ENCODE data around the gene INSIG2.

DNA sequence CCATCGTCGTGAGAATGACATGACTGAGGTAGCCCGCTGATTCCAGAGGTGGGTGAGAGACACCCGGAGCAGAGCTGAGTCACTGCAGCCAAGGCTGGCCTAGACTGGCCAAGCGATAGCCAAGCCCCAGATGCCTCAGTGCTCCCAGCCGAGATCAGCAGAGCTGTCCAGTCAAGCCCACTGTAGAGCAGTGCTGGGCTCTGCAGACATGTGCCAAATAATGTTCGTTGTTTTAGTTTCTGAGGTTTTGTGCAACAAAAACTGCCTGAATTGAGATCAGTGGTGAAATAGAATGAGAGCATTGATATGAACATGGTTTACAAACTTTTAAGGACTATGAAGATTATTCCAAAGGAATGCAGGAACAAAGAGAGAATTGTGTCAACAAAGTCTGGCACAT is 42.1 kb downstream of the INSIG2 start:
- TF ChIP-seq PHF8 (conservative IDR thresholded peaks at IDR 0.05; ENCODE audit: low read depth, low read length) (no peak), GABPA (IDR thresholded peaks at IDR 0.05; ENCODE audit: borderline replicate concordance, insufficient read depth, low read length) (no peak)
- TF ChIP-seq, protein P1, sequence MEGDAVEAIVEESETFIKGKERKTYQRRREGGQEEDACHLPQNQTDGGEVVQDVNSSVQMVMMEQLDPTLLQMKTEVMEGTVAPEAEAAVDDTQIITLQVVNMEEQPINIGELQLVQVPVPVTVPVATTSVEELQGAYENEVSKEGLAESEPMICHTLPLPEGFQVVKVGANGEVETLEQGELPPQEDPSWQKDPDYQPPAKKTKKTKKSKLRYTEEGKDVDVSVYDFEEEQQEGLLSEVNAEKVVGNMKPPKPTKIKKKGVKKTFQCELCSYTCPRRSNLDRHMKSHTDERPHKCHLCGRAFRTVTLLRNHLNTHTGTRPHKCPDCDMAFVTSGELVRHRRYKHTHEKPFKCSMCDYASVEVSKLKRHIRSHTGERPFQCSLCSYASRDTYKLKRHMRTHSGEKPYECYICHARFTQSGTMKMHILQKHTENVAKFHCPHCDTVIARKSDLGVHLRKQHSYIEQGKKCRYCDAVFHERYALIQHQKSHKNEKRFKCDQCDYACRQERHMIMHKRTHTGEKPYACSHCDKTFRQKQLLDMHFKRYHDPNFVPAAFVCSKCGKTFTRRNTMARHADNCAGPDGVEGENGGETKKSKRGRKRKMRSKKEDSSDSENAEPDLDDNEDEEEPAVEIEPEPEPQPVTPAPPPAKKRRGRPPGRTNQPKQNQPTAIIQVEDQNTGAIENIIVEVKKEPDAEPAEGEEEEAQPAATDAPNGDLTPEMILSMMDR (IDR thresholded peaks at IDR 0.05; ENCODE audit: control extremely low read depth in 1 of 3, insufficient read depth in 1 of 3, low read depth in 1 of 3, low read length in 3 of 3) = no peak
